ENCODE data around the gene AARSD1.
"Not testable (repeated sequence)": the region's sequence is repeated elsewhere in the genome, so short reads cannot be mapped to it uniquely, and the experiment has no call there.

AARSD1 gene, protein sequence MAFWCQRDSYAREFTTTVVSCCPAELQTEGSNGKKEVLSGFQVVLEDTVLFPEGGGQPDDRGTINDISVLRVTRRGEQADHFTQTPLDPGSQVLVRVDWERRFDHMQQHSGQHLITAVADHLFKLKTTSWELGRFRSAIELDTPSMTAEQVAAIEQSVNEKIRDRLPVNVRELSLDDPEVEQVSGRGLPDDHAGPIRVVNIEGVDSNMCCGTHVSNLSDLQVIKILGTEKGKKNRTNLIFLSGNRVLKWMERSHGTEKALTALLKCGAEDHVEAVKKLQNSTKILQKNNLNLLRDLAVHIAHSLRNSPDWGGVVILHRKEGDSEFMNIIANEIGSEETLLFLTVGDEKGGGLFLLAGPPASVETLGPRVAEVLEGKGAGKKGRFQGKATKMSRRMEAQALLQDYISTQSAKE

GRCh38 chr17:42964161-42964932 lies at the start of gene AARSD1:
TSS of gene AARSD1 (minus strand) at chr17:42964454. CDS start at chr17:42964440, 14 bp downstream.
- DNase-seq (ENCODE audit: low spot score) = peak; percentile 92

GRCh38 chr17:43013296-43013695 lies 49.0 kb upstream of the AARSD1 start:
- no peak for DNase-seq (ENCODE audit: low spot score)

DNA sequence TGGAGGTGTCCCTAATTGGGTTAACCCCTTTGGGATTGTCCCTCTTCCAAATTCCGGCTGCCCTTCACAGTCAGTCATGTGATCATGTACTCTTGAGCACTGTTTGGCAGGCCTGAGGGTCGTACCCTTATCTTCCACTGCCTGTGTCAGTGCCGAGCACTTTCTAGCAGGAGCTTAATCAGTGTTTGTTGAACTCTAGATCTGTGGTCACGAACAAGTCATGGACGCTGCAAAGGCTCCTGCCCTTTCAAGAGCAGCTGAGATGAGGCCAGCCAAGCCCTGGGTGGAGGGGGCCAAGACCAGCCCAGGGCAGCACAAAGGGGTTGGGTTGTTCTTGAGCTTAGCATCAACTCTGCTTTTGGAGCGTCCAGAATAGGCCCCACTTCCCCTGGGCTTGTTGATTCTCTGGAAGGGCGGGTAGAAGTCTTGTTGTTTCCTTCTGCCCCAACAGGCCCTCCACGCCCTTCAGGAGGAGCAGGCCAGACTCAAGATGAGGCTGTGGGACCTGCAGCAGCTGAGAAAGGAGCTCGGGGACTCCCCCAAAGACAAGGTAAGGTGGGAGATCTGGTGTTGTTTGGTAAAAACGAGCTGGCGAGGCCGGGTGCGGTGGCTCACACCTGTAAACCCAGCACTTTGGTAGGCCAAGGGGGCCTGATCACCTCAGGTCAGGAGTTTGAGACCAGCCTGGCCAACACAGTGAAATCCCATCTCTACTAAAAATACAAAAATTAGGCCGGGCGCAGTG lies 47.6 kb upstream of the AARSD1 start:
- no peak for DNase-seq (ENCODE audit: low spot score)

DNA sequence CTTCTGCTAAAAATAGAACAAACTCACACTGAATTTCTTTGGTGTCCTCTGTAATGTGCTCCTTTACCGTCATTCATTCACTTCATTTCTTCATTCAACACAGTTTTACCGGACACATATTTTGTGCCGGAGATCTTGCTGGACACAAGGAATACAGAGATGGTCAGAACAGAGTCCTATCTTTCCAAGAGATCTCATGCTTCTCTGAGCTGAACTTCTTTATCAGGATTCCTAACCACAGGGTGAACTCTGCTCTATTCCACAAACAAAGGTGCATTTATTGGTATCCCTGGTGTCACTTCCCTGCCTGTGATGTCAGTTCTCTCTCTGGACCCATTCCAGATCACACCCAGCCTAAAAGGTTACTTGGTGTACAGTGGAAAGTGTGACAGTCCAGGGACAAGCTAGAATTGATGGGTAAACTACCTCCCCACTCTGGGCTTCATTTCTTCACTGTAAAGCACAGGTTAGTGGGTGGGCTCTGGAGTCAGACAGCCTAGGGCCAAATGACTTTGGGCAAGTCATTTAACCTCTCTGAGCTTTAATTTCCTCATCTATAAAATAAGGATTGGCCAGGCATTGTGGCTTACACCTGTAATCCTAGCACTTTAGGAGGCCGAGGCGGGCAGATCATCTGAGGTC lies 46.5 kb upstream of the AARSD1 start:
- DNase-seq (ENCODE audit: low spot score) = no peak

DNA sequence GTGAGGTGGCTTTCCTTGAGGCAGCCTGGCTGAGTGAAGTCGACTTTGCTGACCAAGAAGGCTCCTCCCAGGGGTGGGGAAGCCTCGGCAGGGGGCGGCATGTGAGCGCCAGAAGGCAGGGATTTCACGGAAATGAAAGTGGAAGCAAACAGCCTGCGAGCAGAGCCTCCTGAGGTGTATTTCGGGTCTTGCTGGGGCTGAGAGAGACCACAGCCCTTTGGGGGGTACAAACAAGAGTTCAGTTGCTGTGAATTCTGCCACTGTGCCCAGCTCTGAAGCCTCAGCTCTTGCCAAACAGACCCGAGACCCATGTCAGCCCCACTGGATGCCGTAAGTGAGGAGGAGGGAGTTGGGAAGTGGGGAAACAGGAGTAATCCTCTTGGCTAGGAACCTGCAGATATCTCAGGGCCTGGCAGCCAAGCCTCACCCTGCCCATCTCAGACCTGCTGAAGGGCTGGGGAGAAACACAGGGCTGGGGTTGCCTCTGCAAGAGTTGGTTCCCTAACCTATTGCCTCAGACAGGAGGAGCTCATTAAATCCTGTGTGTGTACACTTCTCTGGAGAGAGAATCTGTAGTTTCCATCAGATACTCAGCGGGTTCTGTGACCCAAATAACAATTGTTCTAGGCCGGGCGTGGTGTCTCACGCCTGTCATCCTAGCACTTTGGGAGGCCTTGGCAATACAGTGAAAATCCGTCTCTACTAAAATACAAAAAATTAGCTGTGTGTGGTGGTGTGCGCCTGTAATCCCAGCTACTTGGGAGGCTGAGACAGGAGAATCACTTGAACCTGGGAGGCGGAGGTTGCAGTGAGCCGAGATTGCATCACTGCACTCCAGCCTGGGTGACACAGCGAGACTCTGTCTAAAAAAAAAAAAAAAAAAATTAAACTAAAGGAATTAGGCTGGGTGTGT lies 42.6 kb upstream of the AARSD1 start, which contains the start of gene IFI35:
Gene IFI35, plus strand, starts transcription at position 146 of the 913 bp plus-strand sequence. Its CDS starts 164 bp downstream, at position 310.
- DNase-seq (ENCODE audit: low spot score) = peak; percentile 87

DNA sequence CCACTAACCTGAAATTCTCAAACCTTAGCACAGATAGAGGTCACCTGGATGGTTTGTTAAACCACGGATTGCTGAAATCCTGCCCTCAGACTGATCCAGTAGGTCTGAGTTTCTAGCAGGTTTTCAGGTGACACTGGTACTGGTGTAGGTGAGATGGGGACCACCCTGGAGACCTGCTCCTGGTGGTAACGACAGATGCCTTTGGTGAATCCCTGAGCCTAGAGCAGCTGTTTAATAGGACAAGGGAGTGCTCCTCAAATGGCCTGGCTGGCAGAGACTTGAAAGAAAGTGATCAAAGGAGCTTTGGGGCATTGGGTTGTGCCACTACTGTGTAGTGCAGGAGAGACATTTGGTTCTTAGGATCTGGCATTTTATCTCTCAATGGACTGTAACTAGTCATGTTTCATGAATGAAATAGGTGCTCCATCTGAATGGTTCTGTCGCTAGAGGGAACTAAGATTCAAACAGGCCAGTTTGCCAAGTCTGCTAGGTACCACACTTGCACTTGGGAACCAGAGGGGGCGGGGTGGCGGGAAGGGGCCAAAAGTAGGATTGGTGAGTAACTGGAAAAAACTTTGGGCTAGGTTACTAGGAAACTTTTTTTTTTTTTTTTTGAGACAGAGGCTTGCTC lies 39.4 kb upstream of the AARSD1 start:
- DNase-seq (ENCODE audit: low spot score) = no peak

DNA sequence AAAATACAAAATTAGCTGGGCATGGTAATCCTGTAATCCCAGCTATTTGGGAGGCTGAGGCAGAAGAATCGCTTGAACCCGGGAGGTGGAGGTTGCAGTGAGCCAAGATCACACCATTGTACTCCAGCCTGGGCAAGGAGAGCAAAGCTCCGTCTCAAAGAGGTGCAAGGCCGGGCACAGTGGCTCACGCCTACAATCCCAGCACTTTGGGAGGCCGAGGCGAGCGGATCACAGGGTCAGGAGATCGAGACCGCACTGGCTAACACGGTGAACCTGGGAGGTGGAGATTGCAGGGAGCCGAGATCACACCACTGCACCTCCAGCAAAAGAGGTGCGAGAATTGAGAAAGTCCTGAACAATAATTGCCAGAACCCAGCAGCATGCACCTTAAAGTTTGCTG lies 36.6 kb upstream of the AARSD1 start:
- DNase-seq (ENCODE audit: low spot score) = not testable (repeated sequence)

DNA sequence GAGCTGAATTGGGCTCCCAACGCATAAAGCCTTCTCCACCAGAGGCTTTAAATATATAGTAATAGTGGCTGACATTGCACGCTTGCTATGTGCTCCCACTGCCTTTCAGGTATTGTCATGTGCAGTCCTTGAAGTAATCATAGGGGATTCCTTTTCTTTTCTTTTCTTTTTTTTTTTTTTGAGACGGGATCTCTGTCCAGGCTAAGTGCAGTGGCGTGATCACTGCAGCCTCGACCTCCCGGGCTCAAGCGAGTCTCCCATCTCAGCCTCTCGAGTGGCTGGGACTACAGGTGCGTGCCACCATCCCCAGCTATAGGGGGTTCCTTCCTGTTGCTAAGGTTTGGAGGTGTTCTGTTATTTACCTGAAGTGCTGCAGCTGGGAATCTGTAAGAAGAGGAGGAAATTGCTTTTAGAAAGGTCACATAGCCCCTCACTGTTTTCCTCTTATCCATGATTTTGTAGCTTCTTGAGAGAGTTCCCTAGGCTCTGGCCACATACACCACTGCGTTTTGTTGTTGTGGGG lies 34.8 kb upstream of the AARSD1 start:
- no peak for DNase-seq (ENCODE audit: low spot score)

DNA sequence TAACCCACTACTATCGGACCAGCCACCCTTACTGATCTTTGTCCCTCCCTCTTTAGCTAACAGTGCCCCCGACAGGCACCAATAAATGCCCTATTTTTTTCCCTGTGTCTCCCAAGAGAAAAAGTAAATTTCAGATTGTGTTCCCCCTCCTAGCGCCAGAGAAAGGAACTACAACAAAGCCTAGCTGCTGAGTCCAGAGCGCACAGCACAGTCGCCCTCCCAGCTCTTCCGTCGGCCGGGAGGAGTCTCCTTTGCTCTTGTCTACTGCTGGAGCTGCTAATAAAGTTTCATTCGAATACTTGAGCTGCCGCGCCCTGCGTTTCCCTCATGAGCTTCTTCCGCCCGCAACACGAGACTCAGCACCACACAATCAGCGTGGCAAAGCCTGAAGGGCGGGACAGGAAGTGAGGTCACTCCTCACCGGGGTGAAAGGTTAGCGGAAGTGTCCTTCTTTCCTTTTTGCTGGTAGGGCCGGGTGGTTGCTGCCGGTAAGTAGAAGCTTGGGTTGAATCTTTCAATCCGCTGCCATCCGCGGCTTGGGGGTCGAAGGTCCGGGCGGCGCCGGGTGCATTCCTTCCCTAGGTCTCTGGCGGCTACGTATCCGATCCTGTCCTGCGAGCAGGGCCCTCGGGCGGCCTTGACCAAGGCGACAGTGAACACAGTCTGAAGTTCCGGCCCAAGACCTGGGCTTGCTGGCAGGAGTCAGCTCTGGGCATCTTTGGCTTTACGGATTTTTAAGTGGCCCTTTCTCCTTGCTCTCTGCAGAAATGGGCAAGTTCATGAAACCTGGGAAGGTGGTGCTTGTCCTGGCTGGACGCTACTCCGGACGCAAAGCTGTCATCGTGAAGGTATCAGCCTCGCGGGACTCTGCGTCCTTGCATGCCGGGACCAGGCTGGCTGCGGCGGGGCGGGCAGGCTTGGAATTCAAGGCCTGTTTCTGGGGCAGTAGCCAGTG lies 34.0 kb upstream of the AARSD1 start, which contains the start of gene RPL27:
Gene RPL27, plus strand, starts transcription at position 436 of the 955 bp plus-strand sequence. Its CDS starts 332 bp downstream, at position 768.
- peak; percentile 99 for DNase-seq (ENCODE audit: low spot score)

DNA sequence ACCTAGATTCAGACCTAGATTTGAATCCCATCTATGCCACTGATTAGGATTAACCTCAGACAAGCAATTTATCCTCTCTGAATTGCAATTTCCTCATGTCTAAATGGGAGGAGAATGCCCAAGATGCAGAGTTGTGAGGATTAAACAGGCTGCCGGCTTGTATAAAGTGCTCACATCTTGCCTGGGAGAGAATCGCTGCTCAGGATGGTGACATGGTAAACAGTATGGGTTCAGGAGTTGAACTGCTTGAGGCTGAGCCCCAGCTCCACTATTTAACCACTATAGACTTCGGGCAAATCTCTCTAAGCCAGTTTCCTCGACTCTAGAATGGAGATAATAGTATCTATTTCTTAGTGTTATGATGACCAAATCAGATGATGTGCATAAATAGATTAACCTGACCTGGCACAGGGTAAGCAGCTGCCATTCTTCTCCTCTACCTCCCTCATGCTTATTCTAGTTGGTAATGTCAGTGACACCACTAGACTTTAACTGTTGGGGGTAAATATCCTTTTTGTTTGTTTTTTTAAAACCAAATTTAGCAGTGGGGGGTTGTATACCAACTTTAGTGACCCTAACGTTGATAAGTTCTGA lies 33.2 kb upstream of the AARSD1 start:
- DNase-seq (ENCODE audit: low spot score) = no peak

GRCh38 chr17:42993913-42994312 lies 29.7 kb upstream of the AARSD1 start:
- DNase-seq (ENCODE audit: low spot score) = not testable (repeated sequence)

- no peak for DNase-seq (ENCODE audit: low spot score)
These were observed 28.6 kb upstream of the AARSD1 start for GRCh38 chr17:42992872-42993271.

- no peak for DNase-seq (ENCODE audit: low spot score)
These were observed 27.2 kb upstream of the AARSD1 start for GRCh38 chr17:42991471-42991870.

GRCh38 chr17:42989726-42990652 lies 25.7 kb upstream of the AARSD1 start:
- no peak for DNase-seq (ENCODE audit: low spot score)

GRCh38 chr17:42989141-42989540 lies 24.9 kb upstream of the AARSD1 start:
- no peak for DNase-seq (ENCODE audit: low spot score)

DNA sequence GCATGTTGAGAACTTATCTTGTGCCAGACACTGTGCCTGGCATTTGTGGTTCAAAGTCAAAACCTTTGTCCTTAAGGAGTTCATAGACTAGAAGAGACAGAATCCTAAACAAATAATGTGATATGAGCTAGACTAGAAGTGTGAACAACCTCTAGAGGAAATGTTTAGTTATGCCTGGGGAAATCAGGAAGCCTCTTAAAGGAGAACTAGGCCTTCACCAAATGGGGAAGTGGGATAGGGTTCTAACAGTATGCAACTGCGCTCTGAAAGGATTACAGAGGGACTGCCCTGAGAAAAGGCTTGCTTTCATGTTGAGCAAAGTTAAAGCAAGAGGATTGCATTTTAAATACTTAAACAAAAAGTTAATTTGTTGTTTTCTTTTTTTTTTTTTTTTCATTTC lies 21.0 kb upstream of the AARSD1 start:
- DNase-seq (ENCODE audit: low spot score) = no peak

DNA sequence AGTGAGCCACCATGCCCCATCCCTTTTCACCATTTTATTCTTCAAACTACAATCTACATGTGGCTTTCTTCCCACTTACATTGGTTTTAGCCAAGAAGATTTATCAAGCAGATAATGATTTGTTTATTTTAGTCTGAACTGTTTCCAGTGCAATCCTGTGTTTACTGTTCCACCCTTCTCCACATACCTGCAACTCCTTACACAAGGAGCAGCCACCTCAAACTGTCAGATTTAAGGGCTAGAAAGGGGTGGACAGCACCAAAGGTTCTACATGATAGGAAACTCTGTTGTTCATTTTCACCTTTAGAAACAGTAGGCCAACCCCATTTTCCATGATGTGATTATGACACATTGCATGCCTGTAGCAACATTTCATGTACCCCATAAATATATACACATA lies 18.0 kb upstream of the AARSD1 start:
- DNase-seq (ENCODE audit: low spot score) = no peak
